Measurements from ENCODE around the gene PEPD. TPM values are rescaled to one million over a fixed set of nuclear protein-coding genes. Genes with fewer than 3 reads are reported as not detected.

Gene PEPD
- total and polyA plus RNA-seq, 10 of the 15 experiments (the other 5 are each of a cell fraction or from before 2014, with no cell fraction given) = 1.4 to 52.0 (median 20.2) TPM

DNA sequence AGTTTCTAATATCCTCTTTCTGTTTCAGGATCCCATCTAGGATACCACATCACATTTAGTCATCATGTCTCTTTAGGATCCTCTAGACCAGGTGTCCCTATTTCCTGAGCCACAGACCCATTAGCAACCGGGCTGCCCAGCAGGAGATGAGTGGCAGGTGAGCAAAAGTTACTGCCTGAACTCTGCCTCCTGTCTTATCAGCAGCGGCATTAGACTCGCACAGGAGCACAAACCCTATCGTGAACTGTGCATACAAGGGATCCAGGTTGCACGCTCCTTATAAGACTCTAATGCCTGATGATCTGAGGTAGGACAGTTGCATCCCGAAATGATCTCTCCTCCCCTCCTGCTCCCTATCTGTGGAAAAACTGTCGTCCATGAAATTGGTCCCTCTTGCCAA, 155.9 kb downstream of the PEPD start:
- Histone ChIP-seq H3K9me3 (replicated peaks; ENCODE audit: control insufficient read depth, insufficient read depth, low read length) (no peaks in the 10 kb centered on the region), H3K4me3 (no peak overlapping the region), H3K4me1 (ENCODE audit: control insufficient read depth, insufficient read depth, low read length) (no peaks in the 10 kb centered on the region), H2AFZ (ENCODE audit: control insufficient read depth, low read depth, low read length) (no peak overlapping the region), H3K36me3 (ENCODE audit: control insufficient read depth in 2 of 2, insufficient read depth in 2 of 2, low read length in 1 of 2) (no peaks in the 10 kb centered on the region), H3K79me2 (ENCODE audit: control insufficient read depth, insufficient read depth, low read length) (no peaks in the 10 kb centered on the region), H4K20me1 (ENCODE audit: control insufficient read depth, insufficient read depth) (no peaks in the 10 kb centered on the region), H3K9ac (ENCODE audit: control insufficient read depth, insufficient read depth, low read length) (no peak overlapping the region), H3K27me3 (replicated peaks in 1 of 2; ENCODE audit: control insufficient read depth in 2 of 2, insufficient read depth in 2 of 2, low read length in 1 of 2) (no peaks in the 10 kb centered on the region; a peak in 1 of 4 replicates), H3K4me2 (ENCODE audit: control insufficient read depth, insufficient read depth) (no peak overlapping the region), H3K27ac (ENCODE audit: control insufficient read depth, insufficient read depth) (no peak overlapping the region)
- ATAC-seq (no peak), DNase-seq (ENCODE audit: low read depth, low spot score) (no peak), FAIRE-seq (no peak)
- RAD21 ChIA-PET (ENCODE audit: unreplicated experiment) = no interaction called here
- in situ Hi-C loops (cut with MboI) = no loop called here
- CTCF ChIA-PET = no interaction called here
- TF ChIP-seq, protein P1, sequence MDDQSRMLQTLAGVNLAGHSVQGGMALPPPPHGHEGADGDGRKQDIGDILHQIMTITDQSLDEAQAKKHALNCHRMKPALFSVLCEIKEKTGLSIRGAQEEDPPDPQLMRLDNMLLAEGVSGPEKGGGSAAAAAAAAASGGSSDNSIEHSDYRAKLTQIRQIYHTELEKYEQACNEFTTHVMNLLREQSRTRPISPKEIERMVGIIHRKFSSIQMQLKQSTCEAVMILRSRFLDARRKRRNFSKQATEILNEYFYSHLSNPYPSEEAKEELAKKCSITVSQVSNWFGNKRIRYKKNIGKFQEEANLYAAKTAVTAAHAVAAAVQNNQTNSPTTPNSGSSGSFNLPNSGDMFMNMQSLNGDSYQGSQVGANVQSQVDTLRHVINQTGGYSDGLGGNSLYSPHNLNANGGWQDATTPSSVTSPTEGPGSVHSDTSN (IDR thresholded peaks at IDR 0.05; ENCODE audit: insufficient replicate concordance, low read depth, low read length) = peak; percentile 28
- TF ChIP-seq ZNF384 (IDR thresholded peaks at IDR 0.05; ENCODE audit: borderline replicate concordance, low read depth, low read length) = no peak
- TF ChIP-seq, protein P2, sequence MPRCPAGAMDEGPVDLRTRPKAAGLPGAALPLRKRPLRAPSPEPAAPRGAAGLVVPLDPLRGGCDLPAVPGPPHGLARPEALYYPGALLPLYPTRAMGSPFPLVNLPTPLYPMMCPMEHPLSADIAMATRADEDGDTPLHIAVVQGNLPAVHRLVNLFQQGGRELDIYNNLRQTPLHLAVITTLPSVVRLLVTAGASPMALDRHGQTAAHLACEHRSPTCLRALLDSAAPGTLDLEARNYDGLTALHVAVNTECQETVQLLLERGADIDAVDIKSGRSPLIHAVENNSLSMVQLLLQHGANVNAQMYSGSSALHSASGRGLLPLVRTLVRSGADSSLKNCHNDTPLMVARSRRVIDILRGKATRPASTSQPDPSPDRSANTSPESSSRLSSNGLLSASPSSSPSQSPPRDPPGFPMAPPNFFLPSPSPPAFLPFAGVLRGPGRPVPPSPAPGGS (IDR thresholded peaks at IDR 0.05; ENCODE audit: borderline replicate concordance, insufficient read depth, low read depth, low read length, poor library complexity, severe bottlenecking) = peak; percentile 18
- SMC1A ChIA-PET (ENCODE audit: uncharacterized antibody, unreplicated experiment) = no interaction called here
- BruUV-seq (replicated peaks) = no TSS peak
- WGBS (ENCODE audit: insufficient coverage, insufficient replicate concordance, low lambda C conversion rate, missing lambda C conversion rate) = 55% methylated on average over 7 of the region's 7 CpGs
- POLR2A ChIA-PET = no interaction called here
- intact Hi-C loops (cut with micrococcal nuclease; ENCODE audit: unreplicated experiment) = no loop called here

DNA sequence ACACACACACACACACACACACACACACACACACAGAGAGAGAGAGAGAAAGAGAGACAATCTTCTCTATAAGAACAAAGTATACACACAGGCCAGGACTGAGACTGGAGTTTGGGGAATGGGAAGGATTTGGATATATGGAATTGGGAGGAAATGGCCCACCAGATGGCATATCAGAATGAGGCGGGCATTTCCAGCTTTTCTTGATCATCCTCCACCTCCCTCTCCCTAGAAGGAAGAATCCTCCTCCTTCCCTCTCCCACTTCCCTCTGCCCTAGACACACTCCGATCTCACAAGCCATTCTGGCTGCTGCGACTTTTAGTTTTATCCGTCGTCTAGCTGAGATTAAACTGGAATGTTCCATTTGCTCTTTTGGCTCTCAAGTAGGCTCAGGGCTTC, 158.1 kb downstream of the PEPD start:
- ChIA-PET CTCF (interaction anchor here (0.5 to 0.7 kb wide), 2 partner anchors 9 to 22 kb away, joined by 4 read pairs; no protein-coding TSS in a partner anchor), SMC1A (ENCODE audit: uncharacterized antibody, unreplicated experiment) (interaction anchor here (0.9 kb wide), 1 partner anchor 127 kb away, joined by 3 read pairs; no protein-coding TSS in a partner anchor)
- no peak for FAIRE-seq

More for the DNA sequence above, 158.1 kb downstream of the PEPD start:
- TF ChIP-seq ZNF592 (IDR thresholded peaks at IDR 0.05) (no peak), NFYA (IDR thresholded peaks at IDR 0.05; ENCODE audit: borderline replicate concordance, low read depth, low read length) (no peak)
- Histone ChIP-seq H2AFZ (ENCODE audit: control insufficient read depth, low read depth, low read length) (no peak overlapping the region), H4K20me1 (ENCODE audit: control insufficient read depth, insufficient read depth) (no peaks in the 10 kb centered on the region), H3K4me2 (ENCODE audit: control insufficient read depth, insufficient read depth) (no peak overlapping the region), H3K4me1 (ENCODE audit: control insufficient read depth, insufficient read depth, low read length) (no peaks in the 10 kb centered on the region), H3K27me3 (replicated peaks in 1 of 2; ENCODE audit: control insufficient read depth in 2 of 2, insufficient read depth in 2 of 2, low read length in 1 of 2) (no peaks in the 10 kb centered on the region; a peak in 1 of 4 replicates), H3K36me3 (ENCODE audit: control insufficient read depth in 2 of 2, insufficient read depth in 2 of 2, low read length in 1 of 2) (no peaks in the 10 kb centered on the region), H3K9ac (ENCODE audit: control insufficient read depth, insufficient read depth, low read length) (no peak overlapping the region), H3K4me3 (no peak overlapping the region), H3K27ac (ENCODE audit: control insufficient read depth, insufficient read depth) (no peak overlapping the region), H3K9me3 (replicated peaks; ENCODE audit: control insufficient read depth, insufficient read depth, low read length) (no peaks in the 10 kb centered on the region), H3K79me2 (ENCODE audit: control insufficient read depth, insufficient read depth, low read length) (no peaks in the 10 kb centered on the region)
- intact Hi-C loops (cut with micrococcal nuclease; ENCODE audit: unreplicated experiment) (no loop called here), in situ Hi-C loops (cut with MboI) (no loop called here)
- BruUV-seq (replicated peaks) = no TSS peak
- WGBS (ENCODE audit: insufficient coverage, insufficient replicate concordance, low lambda C conversion rate, missing lambda C conversion rate) = 51% methylated on average over 5 of the region's 5 CpGs
- ATAC-seq = no peak
- ChIA-PET POLR2A (no interaction called here), RAD21 (ENCODE audit: unreplicated experiment) (no interaction called here)
- DNase-seq (ENCODE audit: low read depth, low spot score) = no peak
